ENCODE results near the gene SAMD13. TPM values are rescaled to one million over a fixed set of nuclear protein-coding genes. Genes with fewer than 3 reads are reported as not detected.

Gene SAMD13
- polyA plus RNA-seq, 1 of the 3 experiments (the other 2 are of a cell fraction) = 1.3 TPM

DNA sequence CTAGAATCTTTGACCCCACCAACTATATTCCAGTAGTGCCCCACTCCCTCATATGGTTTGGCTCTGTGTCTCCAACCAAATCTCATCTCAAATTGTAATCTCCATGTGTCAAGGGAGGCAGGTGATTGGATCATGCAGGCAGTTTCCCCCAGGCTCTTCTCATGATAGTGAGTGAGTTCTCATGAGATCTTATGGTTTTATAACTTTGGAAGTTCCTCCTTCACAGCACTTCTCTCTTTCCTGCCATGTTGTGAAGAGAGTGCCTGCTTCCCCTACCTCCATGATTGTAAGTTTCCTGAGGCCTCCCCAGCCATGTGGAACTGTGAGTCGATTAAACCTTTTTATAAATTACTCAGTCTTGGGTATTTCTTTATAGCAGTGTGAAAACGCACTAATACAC lies 7.7 kb upstream of the SAMD13 start:
- H3K9me2 ChIP-seq = no peaks in the 10 kb centered on the region
- H3K79me2 ChIP-seq (ENCODE audit: insufficient read depth) = no peaks in the 10 kb centered on the region
- H3K36me3 ChIP-seq (replicated peaks in 1 of 2; ENCODE audit: control insufficient read depth in 1 of 2, insufficient read depth in 2 of 2, low read length in 1 of 2) = no peaks in the 10 kb centered on the region

DNA sequence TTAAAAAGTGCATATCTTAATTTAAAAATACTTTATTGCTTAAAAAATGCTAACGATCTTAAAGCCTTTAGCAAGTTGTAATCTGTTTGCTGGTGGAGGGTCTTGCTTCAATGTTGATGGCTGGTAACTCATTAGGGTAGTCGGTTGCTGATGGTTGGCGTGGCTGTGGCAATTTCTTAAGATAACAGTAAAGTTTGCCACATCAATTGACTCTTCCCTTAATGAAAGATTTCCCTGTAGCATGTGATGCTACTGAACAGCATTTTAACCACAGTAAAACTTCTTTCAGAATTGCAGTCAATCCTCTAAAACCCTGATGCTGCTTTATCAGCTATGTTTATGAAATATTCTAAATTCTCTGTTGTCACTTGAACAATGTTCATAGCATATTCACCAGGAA lies 6.8 kb upstream of the SAMD13 start:
- WGBS (ENCODE audit: low lambda C conversion rate) = 84% methylated on average over 3 of the region's 3 CpGs
- CTCF ChIA-PET = no interaction called here
- POLR2A ChIA-PET = no interaction called here

More for the DNA sequence above, 7.7 kb upstream of the SAMD13 start:
- DNase-seq = no peak
- ChIA-PET CTCF (no interaction called here), POLR2A (no interaction called here)
- H4K20me1 ChIP-seq (ENCODE audit: insufficient read depth) = no peaks in the 10 kb centered on the region
- WGBS (ENCODE audit: low lambda C conversion rate) = 61% methylated on average over 2 of the region's 2 CpGs
- H3K27me3 ChIP-seq (ENCODE audit: insufficient read depth) = no peaks in the 10 kb centered on the region
- TF ChIP-seq, protein P1, sequence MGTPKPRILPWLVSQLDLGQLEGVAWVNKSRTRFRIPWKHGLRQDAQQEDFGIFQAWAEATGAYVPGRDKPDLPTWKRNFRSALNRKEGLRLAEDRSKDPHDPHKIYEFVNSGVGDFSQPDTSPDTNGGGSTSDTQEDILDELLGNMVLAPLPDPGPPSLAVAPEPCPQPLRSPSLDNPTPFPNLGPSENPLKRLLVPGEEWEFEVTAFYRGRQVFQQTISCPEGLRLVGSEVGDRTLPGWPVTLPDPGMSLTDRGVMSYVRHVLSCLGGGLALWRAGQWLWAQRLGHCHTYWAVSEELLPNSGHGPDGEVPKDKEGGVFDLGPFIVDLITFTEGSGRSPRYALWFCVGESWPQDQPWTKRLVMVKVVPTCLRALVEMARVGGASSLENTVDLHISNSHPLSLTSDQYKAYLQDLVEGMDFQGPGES (IDR thresholded peaks at IDR 0.05; ENCODE audit: low read depth, low read length) = no peak
- TF ChIP-seq GABPA (IDR thresholded peaks at IDR 0.05; ENCODE audit: low read depth) (no peak), MXI1 (IDR thresholded peaks at IDR 0.05; ENCODE audit: low read depth, low read length) (no peak), FOXJ3 (CRISPR knock-in tag; IDR thresholded peaks at IDR 0.05) (no peak), NRF1 (IDR thresholded peaks at IDR 0.05; ENCODE audit: low read depth, low read length) (no peak), POLR2AphosphoS5 (IDR thresholded peaks at IDR 0.05; ENCODE audit: low read depth, low read length) (no peak), RXRA (IDR thresholded peaks at IDR 0.05; ENCODE audit: borderline replicate concordance, low read depth) (no peak), RFX5 (IDR thresholded peaks at IDR 0.05; ENCODE audit: low read length) (no peak), TCF12 (IDR thresholded peaks at IDR 0.05) (no peak), EP300 (IDR thresholded peaks at IDR 0.05; ENCODE audit: borderline replicate concordance in 1 of 2, low read depth in 1 of 2, low read length in 1 of 2) (no peak), CHD2 (IDR thresholded peaks at IDR 0.05; ENCODE audit: low read length, partially characterized antibody) (no peak), TEAD4 (IDR thresholded peaks at IDR 0.05; ENCODE audit: borderline replicate concordance, insufficient read depth) (no peak), SMC3 (IDR thresholded peaks at IDR 0.05; ENCODE audit: low read depth, low read length) (no peak)
- TF ChIP-seq, protein P2, sequence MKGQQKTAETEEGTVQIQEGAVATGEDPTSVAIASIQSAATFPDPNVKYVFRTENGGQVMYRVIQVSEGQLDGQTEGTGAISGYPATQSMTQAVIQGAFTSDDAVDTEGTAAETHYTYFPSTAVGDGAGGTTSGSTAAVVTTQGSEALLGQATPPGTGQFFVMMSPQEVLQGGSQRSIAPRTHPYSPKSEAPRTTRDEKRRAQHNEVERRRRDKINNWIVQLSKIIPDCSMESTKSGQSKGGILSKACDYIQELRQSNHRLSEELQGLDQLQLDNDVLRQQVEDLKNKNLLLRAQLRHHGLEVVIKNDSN (IDR thresholded peaks at IDR 0.05; ENCODE audit: borderline replicate concordance, low read depth) = no peak
- TF ChIP-seq, protein P3, sequence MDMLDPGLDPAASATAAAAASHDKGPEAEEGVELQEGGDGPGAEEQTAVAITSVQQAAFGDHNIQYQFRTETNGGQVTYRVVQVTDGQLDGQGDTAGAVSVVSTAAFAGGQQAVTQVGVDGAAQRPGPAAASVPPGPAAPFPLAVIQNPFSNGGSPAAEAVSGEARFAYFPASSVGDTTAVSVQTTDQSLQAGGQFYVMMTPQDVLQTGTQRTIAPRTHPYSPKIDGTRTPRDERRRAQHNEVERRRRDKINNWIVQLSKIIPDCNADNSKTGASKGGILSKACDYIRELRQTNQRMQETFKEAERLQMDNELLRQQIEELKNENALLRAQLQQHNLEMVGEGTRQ (IDR thresholded peaks at IDR 0.05; ENCODE audit: borderline replicate concordance, low read depth, low read length) = no peak
- TF ChIP-seq, protein P4, sequence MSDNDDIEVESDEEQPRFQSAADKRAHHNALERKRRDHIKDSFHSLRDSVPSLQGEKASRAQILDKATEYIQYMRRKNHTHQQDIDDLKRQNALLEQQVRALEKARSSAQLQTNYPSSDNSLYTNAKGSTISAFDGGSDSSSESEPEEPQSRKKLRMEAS (IDR thresholded peaks at IDR 0.05; ENCODE audit: low read depth) = no peak
- TF ChIP-seq, protein P5, sequence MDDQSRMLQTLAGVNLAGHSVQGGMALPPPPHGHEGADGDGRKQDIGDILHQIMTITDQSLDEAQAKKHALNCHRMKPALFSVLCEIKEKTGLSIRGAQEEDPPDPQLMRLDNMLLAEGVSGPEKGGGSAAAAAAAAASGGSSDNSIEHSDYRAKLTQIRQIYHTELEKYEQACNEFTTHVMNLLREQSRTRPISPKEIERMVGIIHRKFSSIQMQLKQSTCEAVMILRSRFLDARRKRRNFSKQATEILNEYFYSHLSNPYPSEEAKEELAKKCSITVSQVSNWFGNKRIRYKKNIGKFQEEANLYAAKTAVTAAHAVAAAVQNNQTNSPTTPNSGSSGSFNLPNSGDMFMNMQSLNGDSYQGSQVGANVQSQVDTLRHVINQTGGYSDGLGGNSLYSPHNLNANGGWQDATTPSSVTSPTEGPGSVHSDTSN (IDR thresholded peaks at IDR 0.05) = no peak
- H3K4me3 ChIP-seq (ENCODE audit: low read depth in 2 of 2, low read length in 1 of 2) = no peak overlapping the region
- no peak overlapping the region for H3K27ac ChIP-seq (ENCODE audit: low read depth in 2 of 2, low read length in 1 of 2)
- peaks cover 4% of the 10 kb centered on the region; the same call in 1 of the 2 replicates for H3K9me3 ChIP-seq
- H3F3A ChIP-seq (replicated peaks; ENCODE audit: insufficient read depth) = peaks cover 11% of the 10 kb centered on the region
- no peak overlapping the region for H2AFZ ChIP-seq (ENCODE audit: low read depth)
- H3K4me1 ChIP-seq (ENCODE audit: control insufficient read depth in 1 of 2, insufficient read depth in 2 of 2, low read depth in 1 of 2, low read length in 1 of 2) = no peaks in the 10 kb centered on the region
- H3K4me2 ChIP-seq = no peak overlapping the region
- H3K9ac ChIP-seq = no peak overlapping the region

More for the DNA sequence above, 6.8 kb upstream of the SAMD13 start:
- Histone ChIP-seq H3K27ac (ENCODE audit: low read depth in 2 of 2, low read length in 1 of 2) (no peak overlapping the region), H3K9me2 (no peaks in the 10 kb centered on the region), H3K4me1 (ENCODE audit: control insufficient read depth in 1 of 2, insufficient read depth in 2 of 2, low read depth in 1 of 2, low read length in 1 of 2) (peaks cover 2 to 3% of the 10 kb centered on the region in 2 experiments; a peak in 2 of 4 replicates), H3K36me3 (replicated peaks in 1 of 2; ENCODE audit: control insufficient read depth in 1 of 2, insufficient read depth in 2 of 2, low read length in 1 of 2) (no peaks in the 10 kb centered on the region), H3F3A (replicated peaks; ENCODE audit: insufficient read depth) (peaks cover 11% of the 10 kb centered on the region), H3K4me2 (no peak overlapping the region), H3K9ac (no peak overlapping the region), H4K20me1 (ENCODE audit: insufficient read depth) (no peaks in the 10 kb centered on the region), H3K27me3 (ENCODE audit: insufficient read depth) (no peaks in the 10 kb centered on the region), H3K9me3 (peaks cover 4% of the 10 kb centered on the region; the same call in 1 of the 2 replicates), H3K79me2 (ENCODE audit: insufficient read depth) (no peaks in the 10 kb centered on the region), H2AFZ (ENCODE audit: low read depth) (no peak overlapping the region), H3K4me3 (ENCODE audit: low read depth in 2 of 2, low read length in 1 of 2) (no peak overlapping the region)
- TF ChIP-seq EZH2phosphoT487 (IDR thresholded peaks at IDR 0.05; ENCODE audit: borderline replicate concordance, low read depth) (no peak), MXI1 (IDR thresholded peaks at IDR 0.05; ENCODE audit: low read depth, low read length) (no peak), TEAD4 (IDR thresholded peaks at IDR 0.05; ENCODE audit: borderline replicate concordance, insufficient read depth) (no peak)
- TF ChIP-seq, protein P6, sequence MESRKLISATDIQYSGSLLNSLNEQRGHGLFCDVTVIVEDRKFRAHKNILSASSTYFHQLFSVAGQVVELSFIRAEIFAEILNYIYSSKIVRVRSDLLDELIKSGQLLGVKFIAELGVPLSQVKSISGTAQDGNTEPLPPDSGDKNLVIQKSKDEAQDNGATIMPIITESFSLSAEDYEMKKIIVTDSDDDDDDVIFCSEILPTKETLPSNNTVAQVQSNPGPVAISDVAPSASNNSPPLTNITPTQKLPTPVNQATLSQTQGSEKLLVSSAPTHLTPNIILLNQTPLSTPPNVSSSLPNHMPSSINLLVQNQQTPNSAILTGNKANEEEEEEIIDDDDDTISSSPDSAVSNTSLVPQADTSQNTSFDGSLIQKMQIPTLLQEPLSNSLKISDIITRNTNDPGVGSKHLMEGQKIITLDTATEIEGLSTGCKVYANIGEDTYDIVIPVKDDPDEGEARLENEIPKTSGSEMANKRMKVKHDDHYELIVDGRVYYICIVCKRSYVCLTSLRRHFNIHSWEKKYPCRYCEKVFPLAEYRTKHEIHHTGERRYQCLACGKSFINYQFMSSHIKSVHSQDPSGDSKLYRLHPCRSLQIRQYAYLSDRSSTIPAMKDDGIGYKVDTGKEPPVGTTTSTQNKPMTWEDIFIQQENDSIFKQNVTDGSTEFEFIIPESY (IDR thresholded peaks at IDR 0.05; ENCODE audit: borderline replicate concordance, low read depth) = no peak
- TF ChIP-seq, protein P3 (IDR thresholded peaks at IDR 0.05; ENCODE audit: borderline replicate concordance, low read depth, low read length) = no peak
- TF ChIP-seq, protein P4 (IDR thresholded peaks at IDR 0.05; ENCODE audit: low read depth) = no peak
- no peak for DNase-seq

Measured in SK-N-SH (cell line).